Liver (tissue), 3 donors: ENCODE data around the gene CACNA2D1.

Source experiments
- EGR1 ChIP-seq, 2 donors: IDR thresholded peaks; 2 replicates each; pipeline ENCODE4 v1.6.1; 2016 to 2018; ENCODE audit warnings: antibody characterized with exemption in 2 of 2, low read depth in 2 of 2
- GABPA ChIP-seq, 2 donors: IDR thresholded peaks in 1 of 2; conservative IDR thresholded peaks in 1 of 2; 2 replicates each; pipeline ENCODE4 v1.6.1; 2016; ENCODE audit warnings: antibody characterized with exemption in 2 of 2, mild to moderate bottlenecking in 1 of 2, moderate library complexity in 1 of 2
- JUND ChIP-seq, 2 donors: IDR thresholded peaks; 2 replicates each; pipeline ENCODE4 v1.6.1; 2016; ENCODE audit warnings: antibody characterized with exemption in 2 of 2
- NR2F2 ChIP-seq: IDR thresholded peaks from 2 replicates; pipeline ENCODE4 v1.6.1; 2016; ENCODE audit warnings: antibody characterized with exemption
- RAD21 ChIP-seq, 2 donors: IDR thresholded peaks; 2 replicates each; pipeline ENCODE4 v1.6.1; 2016; ENCODE audit warnings: antibody characterized with exemption in 2 of 2, mild to moderate bottlenecking in 2 of 2
- RXRA ChIP-seq, 2 donors: IDR thresholded peaks; 2 replicates each; pipeline ENCODE4 v1.6.1; 2017 to 2018; ENCODE audit warnings: antibody characterized with exemption in 2 of 2, mild to moderate bottlenecking in 1 of 2
- TAF1 ChIP-seq: conservative IDR thresholded peaks from 2 replicates; pipeline ENCODE4 v1.6.1; 2016; ENCODE audit warnings: antibody characterized with exemption, mild to moderate bottlenecking
- YY1 ChIP-seq: IDR thresholded peaks from 2 replicates; pipeline ENCODE4 v1.6.1; 2016; ENCODE audit warnings: antibody characterized with exemption, mild to moderate bottlenecking
- TF ChIP-seq, protein P1 (sequence below): IDR thresholded peaks from 2 replicates; pipeline ENCODE4 v1.6.1; 2016; ENCODE audit warnings: antibody characterized with exemption
- TF ChIP-seq, protein P2 (sequence below): fragments of 150-350 bp; IDR thresholded peaks from 2 replicates; pipeline ENCODE4 v1.5.1; 2017; ENCODE audit warnings: improper control_type of control experiment, low read depth, low read length; ENCODE audit not compliant: missing input control
- TF ChIP-seq, protein P3 (sequence below): IDR thresholded peaks from 2 replicates; pipeline ENCODE4 v1.6.1; 2016; ENCODE audit warnings: antibody characterized with exemption, mild to moderate bottlenecking
- TF ChIP-seq, protein P4 (sequence below): IDR thresholded peaks from 2 replicates; pipeline ENCODE4 v1.6.1; 2016; ENCODE audit warnings: antibody characterized with exemption
- donor health status: healthy.
- donor health status: healthy.

DNA sequence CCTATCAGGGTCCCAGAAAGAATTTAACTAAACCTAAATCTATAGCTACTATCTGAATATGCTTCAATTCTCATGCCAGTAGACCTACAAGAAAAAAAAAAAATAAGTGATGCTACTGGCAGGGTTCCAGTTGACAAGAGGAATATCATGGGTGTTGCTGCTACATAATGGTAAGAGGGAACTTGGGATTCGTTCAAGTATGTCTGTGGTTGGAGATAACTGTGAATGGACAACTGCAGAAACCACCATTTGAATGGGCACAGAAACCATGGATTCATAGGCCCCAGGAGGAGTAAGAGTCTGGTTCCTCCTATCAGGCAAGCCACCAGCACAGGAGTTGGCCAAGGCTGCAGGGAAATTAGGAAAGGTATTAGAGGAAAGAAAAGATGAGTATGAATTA lies 386.1 kb downstream of the CACNA2D1 start:
- TF ChIP-seq, protein P1, sequence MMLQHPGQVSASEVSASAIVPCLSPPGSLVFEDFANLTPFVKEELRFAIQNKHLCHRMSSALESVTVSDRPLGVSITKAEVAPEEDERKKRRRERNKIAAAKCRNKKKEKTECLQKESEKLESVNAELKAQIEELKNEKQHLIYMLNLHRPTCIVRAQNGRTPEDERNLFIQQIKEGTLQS, result no peak
- TF ChIP-seq NR2F2, result no peak
- TF ChIP-seq, protein P2, sequence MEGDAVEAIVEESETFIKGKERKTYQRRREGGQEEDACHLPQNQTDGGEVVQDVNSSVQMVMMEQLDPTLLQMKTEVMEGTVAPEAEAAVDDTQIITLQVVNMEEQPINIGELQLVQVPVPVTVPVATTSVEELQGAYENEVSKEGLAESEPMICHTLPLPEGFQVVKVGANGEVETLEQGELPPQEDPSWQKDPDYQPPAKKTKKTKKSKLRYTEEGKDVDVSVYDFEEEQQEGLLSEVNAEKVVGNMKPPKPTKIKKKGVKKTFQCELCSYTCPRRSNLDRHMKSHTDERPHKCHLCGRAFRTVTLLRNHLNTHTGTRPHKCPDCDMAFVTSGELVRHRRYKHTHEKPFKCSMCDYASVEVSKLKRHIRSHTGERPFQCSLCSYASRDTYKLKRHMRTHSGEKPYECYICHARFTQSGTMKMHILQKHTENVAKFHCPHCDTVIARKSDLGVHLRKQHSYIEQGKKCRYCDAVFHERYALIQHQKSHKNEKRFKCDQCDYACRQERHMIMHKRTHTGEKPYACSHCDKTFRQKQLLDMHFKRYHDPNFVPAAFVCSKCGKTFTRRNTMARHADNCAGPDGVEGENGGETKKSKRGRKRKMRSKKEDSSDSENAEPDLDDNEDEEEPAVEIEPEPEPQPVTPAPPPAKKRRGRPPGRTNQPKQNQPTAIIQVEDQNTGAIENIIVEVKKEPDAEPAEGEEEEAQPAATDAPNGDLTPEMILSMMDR, result no peak
- TF ChIP-seq RXRA (IDR thresholded peaks at IDR 0.05), result no peak
- TF ChIP-seq, protein P3, sequence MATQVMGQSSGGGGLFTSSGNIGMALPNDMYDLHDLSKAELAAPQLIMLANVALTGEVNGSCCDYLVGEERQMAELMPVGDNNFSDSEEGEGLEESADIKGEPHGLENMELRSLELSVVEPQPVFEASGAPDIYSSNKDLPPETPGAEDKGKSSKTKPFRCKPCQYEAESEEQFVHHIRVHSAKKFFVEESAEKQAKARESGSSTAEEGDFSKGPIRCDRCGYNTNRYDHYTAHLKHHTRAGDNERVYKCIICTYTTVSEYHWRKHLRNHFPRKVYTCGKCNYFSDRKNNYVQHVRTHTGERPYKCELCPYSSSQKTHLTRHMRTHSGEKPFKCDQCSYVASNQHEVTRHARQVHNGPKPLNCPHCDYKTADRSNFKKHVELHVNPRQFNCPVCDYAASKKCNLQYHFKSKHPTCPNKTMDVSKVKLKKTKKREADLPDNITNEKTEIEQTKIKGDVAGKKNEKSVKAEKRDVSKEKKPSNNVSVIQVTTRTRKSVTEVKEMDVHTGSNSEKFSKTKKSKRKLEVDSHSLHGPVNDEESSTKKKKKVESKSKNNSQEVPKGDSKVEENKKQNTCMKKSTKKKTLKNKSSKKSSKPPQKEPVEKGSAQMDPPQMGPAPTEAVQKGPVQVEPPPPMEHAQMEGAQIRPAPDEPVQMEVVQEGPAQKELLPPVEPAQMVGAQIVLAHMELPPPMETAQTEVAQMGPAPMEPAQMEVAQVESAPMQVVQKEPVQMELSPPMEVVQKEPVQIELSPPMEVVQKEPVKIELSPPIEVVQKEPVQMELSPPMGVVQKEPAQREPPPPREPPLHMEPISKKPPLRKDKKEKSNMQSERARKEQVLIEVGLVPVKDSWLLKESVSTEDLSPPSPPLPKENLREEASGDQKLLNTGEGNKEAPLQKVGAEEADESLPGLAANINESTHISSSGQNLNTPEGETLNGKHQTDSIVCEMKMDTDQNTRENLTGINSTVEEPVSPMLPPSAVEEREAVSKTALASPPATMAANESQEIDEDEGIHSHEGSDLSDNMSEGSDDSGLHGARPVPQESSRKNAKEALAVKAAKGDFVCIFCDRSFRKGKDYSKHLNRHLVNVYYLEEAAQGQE, result no peak
- no peak for TF ChIP-seq RAD21 (IDR thresholded peaks at IDR 0.05)
- TF ChIP-seq, protein P4, sequence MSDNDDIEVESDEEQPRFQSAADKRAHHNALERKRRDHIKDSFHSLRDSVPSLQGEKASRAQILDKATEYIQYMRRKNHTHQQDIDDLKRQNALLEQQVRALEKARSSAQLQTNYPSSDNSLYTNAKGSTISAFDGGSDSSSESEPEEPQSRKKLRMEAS, result no peak
- TF ChIP-seq EGR1 (IDR thresholded peaks at IDR 0.05; ENCODE audit: low read depth in 2 of 2), result no peak
- no peak for TF ChIP-seq YY1
- TF ChIP-seq GABPA (IDR thresholded peaks at IDR 0.05 in 1 of 2, conservative IDR thresholded peaks at IDR 0.05 in 1 of 2), result no peak
- TF ChIP-seq TAF1, result no peak
- TF ChIP-seq JUND (IDR thresholded peaks at IDR 0.05), result no peak
